Amniotic stem cell (primary cell): ENCODE measurements around the gene HIPK4.
"Not testable (repeated sequence)": the region's sequence is repeated elsewhere in the genome, so short reads cannot be mapped to it uniquely, and the experiment has no call there.

Experiments
- DNase-seq: peaks from one replicate; lab custom pipeline; 2025; lab: John Stamatoyannopoulos, UW

HIPK4 gene, protein sequence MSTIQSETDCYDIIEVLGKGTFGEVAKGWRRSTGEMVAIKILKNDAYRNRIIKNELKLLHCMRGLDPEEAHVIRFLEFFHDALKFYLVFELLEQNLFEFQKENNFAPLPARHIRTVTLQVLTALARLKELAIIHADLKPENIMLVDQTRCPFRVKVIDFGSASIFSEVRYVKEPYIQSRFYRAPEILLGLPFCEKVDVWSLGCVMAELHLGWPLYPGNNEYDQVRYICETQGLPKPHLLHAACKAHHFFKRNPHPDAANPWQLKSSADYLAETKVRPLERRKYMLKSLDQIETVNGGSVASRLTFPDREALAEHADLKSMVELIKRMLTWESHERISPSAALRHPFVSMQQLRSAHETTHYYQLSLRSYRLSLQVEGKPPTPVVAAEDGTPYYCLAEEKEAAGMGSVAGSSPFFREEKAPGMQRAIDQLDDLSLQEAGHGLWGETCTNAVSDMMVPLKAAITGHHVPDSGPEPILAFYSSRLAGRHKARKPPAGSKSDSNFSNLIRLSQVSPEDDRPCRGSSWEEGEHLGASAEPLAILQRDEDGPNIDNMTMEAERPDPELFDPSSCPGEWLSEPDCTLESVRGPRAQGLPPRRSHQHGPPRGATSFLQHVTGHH

DNA sequence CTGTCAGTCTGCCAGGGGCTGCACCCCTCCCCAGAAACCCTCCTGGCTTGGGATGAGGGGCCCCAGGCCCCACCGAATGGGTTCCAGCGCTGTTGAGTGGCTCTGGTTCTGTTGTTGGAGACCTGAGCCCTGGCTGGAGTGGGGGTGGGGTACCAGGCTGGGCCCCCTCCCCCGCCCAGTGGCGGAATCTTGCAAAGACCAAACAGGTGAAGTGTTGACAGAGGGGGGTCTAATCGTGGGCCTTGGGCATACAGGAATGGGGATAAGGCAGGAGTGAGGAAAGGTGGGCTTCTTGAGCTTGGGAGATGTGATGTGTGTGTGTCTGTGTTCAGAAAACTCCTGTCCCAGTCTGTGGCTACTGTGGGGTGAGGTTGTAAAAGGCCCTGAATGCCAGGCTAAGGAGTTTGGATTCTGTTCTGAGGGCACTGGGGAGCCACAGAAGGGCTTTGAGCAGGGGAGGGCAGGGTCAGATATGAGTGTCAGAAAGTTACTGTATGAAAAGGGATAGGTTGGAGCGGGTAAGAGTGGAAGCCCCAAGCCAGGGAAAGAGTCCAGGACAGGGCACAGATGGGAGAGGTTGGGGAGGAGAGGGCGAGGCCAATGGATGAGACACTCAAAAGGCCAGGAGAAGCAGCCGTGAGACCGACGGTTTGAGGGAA, at the start of gene HIPK4:
HIPK4 (minus strand) TSS at position 98 of the 659 bp plus-strand sequence. CDS start 279 bp downstream, outside the sequence.
- no peak for DNase-seq

DNA sequence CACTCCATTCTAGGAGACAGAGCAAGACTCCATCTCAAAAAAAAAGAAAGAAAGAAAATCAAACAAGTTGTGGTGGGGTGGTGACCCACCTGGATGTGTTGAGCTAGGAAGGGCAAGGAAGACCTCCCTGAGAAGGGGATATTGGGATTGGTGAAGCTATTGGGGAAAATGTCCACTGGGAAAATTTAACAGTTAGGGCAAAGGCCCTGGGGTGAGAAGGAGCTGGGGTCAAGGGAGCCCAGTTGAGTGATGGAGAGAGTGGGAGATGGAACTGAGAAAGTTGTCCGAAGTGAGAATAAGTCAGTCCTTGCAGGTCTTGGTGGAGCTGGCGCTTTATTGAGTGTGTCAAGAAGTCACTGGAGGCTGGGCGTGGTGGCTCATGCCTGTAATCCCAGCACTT, 48.3 kb upstream of the HIPK4 start:
- DNase-seq: no peak

DNA sequence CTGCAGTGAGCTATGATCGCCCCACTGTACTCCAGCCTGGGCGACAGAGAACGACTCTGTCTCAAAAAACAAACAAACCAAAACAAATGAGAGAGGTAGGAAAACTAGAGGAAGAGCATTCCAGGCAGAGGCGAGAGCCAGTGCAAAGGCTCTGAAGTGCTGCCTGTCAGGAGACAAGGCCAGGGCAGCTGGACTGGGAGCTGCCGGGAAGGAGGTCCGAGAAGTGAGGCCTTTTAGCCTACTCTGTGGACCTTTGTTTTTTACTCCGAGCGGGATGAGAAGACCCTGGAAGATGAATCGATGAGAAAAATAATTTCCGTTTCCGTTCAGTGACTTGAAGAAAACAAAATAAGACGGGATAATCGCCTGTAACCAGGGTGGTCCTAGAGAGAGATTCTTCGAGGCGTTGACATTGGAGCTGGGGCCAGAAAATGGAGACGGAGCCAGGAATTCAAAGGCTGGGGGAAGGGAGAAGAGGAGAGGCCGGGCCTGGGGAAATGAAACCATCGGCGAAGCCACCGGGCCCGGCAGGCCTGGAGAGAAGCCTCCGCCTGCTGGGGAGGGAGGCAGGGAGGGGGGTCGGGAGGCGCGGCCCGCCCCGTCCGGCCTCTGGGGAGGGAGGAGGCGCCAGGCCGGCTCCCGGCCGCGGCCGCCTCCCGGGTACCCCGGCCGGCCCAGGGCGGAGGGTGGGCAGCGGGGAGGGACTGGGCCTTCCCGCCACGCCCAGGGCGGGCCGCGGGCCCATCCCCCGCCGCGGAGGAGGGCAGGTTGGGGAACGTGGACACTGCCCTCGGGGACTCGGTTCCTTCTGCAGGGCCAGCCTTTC, 43.6 kb upstream of the HIPK4 start:
- DNase-seq: peak; percentile 79

DNA sequence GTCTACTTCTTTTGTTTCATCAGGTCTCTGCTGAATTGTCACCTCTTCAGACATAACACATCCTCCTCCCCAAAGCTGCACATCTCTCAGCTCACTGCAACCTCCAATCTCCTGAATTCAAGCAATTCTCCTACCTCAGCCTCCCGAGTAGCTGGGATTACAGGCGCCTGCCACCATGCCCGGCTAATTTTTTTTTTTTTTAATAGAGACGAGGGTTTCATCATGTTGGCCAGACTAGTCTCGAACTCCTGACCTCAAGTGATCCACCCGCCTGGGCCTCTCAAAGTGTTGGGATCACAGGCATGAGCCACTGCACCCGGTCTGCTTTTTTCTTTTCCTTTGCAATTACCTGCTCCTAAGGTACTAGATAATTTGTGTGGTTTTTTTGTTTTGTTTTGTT, 42.8 kb upstream of the HIPK4 start:
- DNase-seq: not testable (repeated sequence)

DNA sequence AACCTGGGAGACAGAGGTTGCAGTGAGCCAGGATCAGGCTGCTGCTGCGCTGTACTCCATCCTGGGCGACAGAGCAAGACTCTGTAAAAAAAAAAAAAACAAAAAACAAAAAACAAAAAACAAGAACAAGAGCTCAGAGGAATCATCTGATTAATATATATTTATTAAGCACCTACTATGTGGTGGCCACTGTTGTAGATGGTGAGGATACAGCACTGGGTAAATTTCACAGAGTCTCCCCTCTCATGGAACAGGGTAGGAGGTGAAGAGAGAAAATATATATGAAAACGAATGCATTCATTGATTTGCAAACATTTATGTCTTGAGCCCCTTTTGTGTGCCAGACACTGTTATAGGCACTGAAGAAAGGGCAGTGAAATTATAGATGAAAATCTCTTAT, 41.7 kb upstream of the HIPK4 start:
- no peak for DNase-seq

DNA sequence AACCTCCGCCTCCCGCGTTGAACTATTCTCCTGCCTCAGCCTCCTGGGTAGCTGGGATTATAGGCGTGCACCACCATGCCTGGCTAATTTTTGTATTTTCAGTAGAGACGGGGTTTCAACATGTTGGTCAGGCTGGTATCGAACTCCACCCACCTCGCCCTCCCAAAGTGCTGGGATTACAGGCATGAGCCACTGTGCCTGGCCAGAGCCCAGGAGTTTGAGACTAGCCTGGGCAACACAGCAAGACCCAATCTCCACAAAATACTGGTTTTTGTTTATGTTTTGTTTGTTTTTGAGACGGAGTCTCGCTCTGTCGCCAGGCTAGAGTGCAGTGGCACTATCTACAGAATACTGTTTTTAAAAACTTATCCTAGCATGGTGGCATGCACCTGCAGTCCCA, 40.3 kb upstream of the HIPK4 start:
- DNase-seq: not testable (repeated sequence)

DNA sequence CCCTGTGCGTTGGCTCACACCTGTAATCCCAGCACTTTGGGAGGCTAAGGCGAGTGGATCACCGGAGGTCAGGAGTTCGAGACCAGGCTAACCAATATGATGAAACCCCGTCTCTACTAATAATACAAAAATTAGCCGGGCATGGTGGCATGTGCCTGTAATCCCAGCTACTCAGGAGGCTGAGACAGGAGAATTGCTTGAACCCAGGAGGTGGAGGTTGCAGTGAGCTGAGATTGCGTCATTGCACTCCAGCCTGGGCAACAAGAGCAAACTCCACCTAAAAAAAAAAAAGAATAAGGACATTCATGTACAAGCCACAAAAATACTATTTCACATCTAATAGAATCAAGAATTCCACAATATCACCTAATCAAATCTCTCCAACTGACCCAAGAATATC, 38.2 kb upstream of the HIPK4 start:
- DNase-seq: not testable (repeated sequence)

DNA sequence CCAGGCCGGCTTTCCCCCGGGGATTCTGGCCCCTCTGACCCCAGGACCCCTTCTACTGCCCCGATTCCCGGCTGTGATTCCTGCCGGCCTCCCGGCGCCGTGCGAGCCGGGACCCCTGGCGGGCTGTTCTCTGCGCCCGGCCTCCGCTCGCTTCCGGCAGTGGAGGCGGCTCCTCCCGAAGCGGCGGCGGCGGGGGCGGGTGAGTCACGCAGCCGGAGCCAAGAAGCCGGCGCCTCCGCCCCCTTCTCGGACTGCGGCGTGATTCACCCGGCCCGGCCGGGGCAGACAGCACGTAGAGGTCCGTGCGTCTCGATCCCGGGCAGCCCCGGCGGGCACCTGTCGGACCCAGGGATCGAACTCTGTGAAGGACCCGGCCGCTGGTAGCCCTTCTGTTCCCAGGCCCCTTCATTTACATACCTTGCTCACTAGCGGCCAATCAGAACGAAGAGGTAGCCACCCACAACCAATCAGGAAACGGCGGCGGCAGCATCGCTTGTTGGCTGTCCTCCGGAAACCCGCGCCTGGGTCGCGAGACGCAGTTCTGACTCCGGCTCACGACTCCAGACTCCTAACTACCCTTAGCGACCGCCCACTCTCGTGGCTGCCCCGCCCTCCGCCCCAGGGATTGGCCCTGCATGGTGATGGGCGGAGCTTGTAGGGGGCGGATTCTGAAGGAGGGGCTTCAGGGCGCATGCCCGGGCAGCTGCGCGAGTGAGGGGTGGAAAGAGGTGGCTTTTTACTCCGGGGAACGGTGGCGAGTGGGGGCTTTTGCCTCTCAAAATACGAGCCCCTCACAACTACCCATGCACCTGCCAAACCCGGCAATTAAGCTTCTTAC, 35.7 kb upstream of the HIPK4 start, which contains the start of gene SERTAD1:
SERTAD1 (minus strand) TSS at position 543 of the 838 bp plus-strand sequence. CDS start 2,446 bp downstream, outside the sequence.
- peak; percentile 96 for DNase-seq

DNA sequence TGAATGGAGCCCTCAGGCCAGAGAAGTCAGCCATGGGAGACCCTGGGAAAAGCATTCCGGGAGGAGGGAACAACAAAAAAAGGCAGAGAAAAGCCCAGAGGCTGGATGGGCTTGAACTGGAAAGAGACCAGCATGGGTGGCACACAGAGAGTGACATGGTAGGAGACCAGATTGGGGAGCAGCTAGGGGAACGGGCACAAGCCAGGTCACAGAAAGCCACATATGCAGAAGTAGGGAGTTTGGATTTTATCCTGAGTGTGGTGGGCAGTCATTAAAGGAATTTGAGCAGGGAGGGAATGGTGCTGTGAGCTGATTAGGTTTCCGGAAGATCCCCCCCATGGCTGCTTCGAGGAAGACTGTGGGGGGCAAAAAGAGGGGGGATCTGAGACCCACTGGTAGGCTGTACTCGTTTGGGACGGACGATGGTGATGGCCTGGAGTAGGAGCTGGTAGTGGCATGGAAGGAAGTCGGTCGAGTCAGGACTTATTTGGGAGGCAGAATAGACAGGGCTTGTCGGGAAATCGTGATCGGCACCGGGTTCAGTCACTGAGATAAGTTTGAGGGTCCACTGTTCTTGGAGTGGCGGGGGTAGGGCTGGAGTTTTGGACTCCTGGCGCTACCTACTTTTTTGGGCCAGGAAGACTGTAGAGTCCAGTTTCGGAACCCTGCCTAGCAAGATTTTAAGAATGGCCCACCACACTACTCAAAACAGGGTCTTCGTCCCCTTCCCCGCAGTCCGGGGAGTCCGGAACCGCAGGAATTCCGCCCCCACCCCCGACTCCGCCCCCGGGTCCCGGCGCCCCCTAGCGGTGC, 34.9 kb upstream of the HIPK4 start:
- DNase-seq: no peak

DNA sequence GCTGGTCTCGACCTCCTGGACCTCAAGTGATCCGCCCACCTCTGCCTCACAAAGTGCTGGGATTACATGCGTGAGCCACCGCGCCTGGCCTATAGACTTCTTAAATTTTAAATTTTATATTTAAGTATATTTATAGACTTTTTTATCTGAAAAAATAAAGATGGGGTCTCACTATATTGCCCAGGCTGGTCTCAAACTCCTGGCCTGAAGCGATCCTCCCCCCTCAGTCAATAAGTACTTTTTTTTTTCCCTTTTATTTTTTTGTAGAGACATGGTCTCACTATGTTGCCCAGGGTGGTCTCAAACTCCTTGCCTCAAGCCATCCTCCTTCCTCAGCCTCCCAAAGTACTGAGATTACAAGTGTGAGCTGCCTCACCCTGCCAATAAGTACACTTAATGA, 34.0 kb upstream of the HIPK4 start:
- DNase-seq: no peak

DNA sequence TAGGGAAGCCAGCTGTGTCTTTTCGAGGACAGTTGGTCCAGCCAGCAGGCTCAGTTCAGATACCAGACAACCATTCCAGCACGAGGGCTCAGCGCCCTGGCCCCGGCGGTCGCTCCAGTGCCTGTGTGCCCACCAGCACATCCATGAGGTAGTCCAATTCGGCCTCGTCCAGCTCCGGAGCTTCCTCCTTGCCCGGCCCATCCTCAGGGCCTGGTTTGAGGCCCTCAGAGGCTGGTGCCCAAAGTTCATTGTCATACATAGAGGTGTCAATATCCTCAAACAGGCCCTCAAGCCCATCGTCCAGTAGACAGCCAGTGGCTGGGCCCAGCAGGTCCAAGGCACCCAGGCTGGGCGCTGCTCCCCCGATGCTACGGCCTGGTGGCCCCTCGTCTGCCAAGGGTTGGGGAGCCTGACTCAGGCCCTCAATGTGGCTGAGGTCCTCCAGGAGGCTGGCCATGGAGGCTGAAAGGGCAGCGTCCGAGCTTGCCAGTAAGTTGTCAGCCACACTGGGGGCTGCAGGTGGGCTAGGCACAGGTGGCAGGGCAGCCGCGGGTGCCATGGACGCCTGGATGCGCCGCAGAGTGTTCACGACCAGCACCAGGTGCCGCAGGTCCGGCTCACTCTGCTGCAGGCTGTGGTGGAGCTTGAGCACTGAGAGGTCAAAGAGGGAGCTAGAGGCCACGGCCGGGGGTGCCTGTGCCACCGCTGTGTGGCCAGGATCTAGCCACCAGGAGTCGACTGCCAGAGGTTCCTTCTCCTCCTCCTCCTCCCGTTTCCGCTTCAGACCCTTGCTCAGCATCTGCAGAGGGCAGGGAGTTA, 33.0 kb upstream of the HIPK4 start:
- DNase-seq: no peak

DNA sequence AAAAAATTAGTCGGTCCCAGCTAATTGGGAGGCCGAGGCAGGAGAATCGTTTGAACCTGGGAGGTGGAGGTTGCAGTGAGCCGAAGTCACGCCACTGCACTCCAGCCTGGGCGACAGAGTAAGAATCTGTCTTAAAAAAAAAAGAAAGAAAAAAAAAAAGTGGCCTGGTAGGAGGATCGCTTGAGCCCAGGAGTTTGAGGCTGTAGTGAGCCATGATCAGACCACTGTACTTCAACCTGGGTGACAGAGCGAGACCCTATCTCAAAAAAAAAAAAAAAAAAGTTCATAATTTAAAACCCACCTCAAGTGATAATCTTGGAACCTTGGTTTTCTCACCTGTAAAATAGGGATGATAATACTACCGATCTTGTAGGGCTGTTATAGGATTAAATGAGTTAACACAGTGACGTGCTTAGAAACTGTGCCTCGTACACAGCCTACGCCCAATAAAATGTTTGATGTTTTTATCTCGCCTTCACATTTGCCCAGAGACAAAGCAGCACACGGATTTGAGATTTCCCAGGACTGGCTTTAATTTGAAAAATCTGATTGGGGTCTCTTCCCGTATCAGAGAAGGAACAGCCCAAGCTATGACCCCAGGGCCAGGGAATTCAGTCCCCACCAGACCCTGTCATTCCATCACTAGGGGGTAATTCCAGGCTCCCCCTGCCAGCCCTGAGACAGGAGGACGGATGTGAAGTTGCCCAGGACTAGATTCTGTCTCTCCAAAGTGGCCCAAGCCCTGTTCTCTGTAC, 32.2 kb upstream of the HIPK4 start:
- no peak for DNase-seq

DNA sequence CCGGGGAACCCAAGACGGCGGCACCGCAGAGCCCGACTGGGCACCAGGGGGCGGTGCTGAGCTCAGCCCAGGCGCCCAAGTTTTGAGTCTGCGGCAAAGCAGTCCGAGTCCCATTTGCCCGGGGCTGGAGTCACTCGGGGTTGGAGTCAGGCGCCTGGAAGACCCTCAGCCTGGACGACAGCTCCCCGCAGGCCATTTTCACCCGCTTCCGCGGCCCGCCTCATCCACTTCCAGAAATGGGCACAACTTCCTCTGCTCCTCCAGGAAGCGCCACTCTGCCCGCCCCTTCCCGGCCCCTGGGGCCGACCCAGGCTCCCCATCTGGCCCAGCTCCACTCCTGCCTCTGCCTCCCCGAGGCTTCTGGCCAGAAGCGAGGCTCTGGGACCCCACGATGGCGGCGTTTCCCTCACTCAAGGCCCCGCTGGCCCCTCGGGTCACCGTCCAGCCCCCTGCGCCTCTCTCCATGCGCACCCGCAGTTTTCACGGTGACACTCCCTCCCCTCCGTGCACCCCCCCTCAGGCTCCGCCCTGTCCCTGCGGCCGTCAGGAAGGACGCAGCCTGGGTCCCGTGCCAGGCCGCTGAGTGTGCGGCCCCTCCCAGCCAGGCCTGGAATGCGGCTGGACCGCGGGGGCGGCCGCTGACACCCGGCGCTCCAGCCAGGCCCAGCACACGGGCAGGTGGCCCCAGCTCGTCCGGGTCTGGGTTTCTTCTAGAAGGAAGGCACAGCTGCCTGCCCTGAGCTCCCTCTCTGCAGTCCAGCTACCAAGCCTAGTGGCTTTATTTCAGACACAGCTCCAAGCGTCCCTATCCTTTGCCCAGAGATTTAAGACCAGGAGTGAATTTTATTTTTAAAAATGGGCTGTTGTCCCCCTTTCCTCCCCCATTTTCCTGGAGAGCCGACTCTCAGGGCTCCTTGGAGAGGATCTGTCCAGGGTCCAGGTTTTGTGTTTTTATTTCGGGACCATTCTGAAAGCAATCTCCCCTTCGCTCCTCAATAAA, 31.1 kb upstream of the HIPK4 start:
- peak; percentile 58 for DNase-seq

DNA sequence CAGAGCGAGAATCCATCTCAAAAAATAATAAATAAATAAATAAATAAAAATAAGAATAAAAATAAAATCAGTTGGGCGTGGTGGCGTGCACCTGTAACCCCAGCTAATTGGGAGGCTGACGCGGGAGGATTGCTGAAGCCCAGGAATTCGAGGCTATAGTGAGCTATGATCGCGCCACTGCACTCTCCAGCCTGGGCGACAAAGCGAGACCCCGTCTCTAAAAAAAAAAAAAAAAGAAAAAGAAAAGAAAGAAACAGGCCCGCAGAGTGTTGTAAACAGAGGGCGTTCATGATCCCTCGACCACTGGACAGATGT, 30.4 kb upstream of the HIPK4 start:
- no peak for DNase-seq

DNA sequence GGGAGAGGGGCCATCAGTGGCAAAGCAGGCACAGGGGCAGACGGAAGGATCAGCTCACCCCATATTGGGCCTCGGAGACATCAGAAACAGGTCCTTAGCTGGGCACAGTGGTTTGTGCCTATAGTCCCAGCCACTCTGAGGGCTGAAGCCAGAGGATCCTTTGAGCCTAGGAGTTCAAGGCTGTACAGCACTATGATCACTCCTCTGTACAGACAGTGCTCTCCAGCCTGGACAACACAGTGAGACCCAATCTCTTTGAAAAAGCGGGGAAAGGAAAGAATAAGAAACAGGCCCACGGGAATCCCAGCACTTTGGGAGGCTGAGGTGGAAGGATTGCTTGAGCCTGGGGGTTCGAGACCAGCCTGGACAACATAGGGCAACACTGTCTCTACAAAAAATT, 29.8 kb upstream of the HIPK4 start:
- DNase-seq: no peak

DNA sequence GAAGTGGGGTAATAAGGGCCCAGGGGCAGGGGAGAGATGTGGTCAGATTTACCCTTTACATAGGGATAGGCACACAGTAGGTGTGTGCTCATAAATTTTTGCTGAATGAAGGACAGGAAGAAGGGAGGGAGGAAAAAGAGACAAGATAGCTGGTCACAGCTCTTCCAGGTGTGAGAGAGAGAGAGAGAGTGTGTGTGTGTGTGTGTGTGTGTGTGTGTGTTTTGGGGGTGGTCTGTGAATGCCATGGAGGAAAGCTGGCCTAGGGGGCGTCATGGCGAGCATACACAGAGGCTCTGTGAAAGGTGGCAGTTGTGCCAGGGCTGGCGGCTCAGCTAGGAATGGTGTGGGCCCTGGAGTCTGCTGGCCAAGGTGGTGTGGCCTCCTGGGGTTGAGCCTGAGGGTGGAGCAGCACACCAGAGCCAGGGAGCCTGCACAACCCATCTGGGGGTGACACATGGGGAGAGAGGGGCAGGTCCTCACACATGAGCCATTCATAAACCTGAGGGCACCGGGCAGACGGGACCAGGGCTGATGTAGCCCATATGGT, 29.2 kb upstream of the HIPK4 start:
- DNase-seq: no peak

DNA sequence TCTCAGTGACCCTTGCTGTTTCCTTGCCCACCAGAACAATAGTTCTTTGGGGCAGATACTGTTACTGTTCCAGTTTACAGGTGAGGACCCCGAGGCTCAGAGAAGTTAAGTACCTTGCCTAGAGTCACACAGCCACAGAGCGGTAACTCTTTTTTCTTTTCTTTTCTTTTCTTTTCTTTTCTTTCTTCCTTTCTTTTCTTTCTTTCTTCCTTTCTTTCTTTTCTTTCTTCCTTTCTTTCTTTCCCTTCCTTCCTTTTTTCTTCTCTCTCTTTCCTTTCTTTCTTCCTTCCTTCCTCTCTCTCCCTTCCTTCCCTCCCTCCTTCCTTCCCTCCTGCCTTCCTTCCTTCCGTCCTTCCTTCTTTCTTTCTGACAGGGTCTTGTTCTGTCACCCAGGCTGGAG, 28.1 kb upstream of the HIPK4 start:
- no peak for DNase-seq
